ENCODE measurements around the gene GNAI3. TPM values are rescaled to one million over a fixed set of nuclear protein-coding genes. Genes with fewer than 3 reads are reported as not detected.
A peak's percentile ranks its signal among the peaks of the same experiment; 100 is the strongest.

The GNAI3 gene
- total RNA-seq, 1 experiment from 2014 or later: 9.9 TPM

DNA sequence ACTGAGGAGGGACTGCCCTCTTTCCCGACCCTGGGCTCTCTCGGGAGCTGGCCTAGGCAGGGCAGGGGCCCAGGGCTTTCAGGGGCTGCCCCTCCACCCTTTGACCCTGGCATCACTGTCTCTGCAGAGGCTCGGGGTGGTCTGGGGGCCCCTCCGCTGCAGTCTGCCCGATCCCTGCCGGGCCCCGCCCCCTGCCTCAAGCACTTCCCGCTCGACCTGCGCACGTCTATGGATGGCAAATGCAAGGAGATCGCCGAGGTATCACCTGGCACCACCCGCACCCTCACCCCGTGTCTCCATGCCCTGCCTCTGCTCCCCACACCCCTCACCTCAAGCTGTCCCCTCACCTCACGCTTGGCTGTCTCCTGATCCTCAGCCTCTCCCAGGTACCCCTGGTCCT lies 76.8 kb downstream of the GNAI3 start:
- Histone ChIP-seq H4K91ac (ENCODE audit: insufficient read length, low read depth, low read length) (no peak overlapping the region), H4K8ac (replicated peaks; ENCODE audit: insufficient read length, low read depth, low read length) (no peak overlapping the region), H3K23me2 (ENCODE audit: insufficient read length, low read depth, low read length, poor library complexity, severe bottlenecking) (peaks cover 8% of the 10 kb centered on the region), H2AK5ac (ENCODE audit: insufficient read length, low read length) (no peak overlapping the region), H2AFZ (ENCODE audit: low read length) (no peak overlapping the region), H2BK5ac (ENCODE audit: insufficient read length, low read length) (no peak overlapping the region), H3K9ac (ENCODE audit: extremely low read depth, insufficient read length, low read length) (no peak overlapping the region), H3K27ac (ENCODE audit: insufficient read length, low read depth, low read length) (no peak overlapping the region), H3T11ph (ENCODE audit: low read length) (no peak overlapping the region), H3K79me1 (ENCODE audit: insufficient read depth, low read depth, low read length, poor library complexity, severe bottlenecking) (no peaks in the 10 kb centered on the region), H3K9me3 (ENCODE audit: control insufficient read depth, low read depth, low read length) (no peaks in the 10 kb centered on the region), H3K4me1 (ENCODE audit: insufficient read depth, low read length) (no peaks in the 10 kb centered on the region), H3K27me3 (ENCODE audit: insufficient read depth, low read length) (no peaks in the 10 kb centered on the region), H3K23ac (ENCODE audit: insufficient read length, low read depth, low read length) (no peak overlapping the region), H3K18ac (ENCODE audit: insufficient read length, low read depth, low read length) (no peak overlapping the region), H4K5ac (ENCODE audit: insufficient read length, low read depth, low read length) (no peak overlapping the region), H2BK15ac (ENCODE audit: low read depth, low read length) (no peak overlapping the region), H2BK20ac (ENCODE audit: low read depth, low read length, poor library complexity, severe bottlenecking) (no peak overlapping the region), H4K20me1 (ENCODE audit: control insufficient read depth, insufficient read depth, insufficient read length) (peaks cover 2% of the 10 kb centered on the region), H2BK12ac (ENCODE audit: insufficient read length, low read depth, low read length) (no peak overlapping the region), H3K4me2 (ENCODE audit: insufficient read depth, insufficient read length, low read length) (no peak overlapping the region), H3K79me2 (ENCODE audit: insufficient read depth, low read length) (peaks cover 6% of the 10 kb centered on the region; the same call in 1 of the 2 replicates), H2BK120ac (ENCODE audit: low read depth, low read length, poor library complexity, severe bottlenecking) (no peak overlapping the region), H3K56ac (ENCODE audit: insufficient read length, low read depth, low read length) (no peak overlapping the region), H3K4ac (ENCODE audit: low read depth, low read length) (no peak overlapping the region), H3K14ac (ENCODE audit: insufficient read depth, low read length) (no peak overlapping the region)
- TF ChIP-seq, protein P1, sequence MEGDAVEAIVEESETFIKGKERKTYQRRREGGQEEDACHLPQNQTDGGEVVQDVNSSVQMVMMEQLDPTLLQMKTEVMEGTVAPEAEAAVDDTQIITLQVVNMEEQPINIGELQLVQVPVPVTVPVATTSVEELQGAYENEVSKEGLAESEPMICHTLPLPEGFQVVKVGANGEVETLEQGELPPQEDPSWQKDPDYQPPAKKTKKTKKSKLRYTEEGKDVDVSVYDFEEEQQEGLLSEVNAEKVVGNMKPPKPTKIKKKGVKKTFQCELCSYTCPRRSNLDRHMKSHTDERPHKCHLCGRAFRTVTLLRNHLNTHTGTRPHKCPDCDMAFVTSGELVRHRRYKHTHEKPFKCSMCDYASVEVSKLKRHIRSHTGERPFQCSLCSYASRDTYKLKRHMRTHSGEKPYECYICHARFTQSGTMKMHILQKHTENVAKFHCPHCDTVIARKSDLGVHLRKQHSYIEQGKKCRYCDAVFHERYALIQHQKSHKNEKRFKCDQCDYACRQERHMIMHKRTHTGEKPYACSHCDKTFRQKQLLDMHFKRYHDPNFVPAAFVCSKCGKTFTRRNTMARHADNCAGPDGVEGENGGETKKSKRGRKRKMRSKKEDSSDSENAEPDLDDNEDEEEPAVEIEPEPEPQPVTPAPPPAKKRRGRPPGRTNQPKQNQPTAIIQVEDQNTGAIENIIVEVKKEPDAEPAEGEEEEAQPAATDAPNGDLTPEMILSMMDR (conservative IDR thresholded peaks at IDR 0.05): no peak
- peak overlapping the region; percentile 40 to 87 (median 76); a peak in 2 of 7 replicates for H3K27ac Mint-ChIP-seq
- no peak for DNase-seq
- H3K9me3 Mint-ChIP-seq: no peaks in the 10 kb centered on the region
- peaks cover 22 to 40% (median 34%) of the 10 kb centered on the region in 3 experiments; a peak in 6 of 7 replicates for H3K36me3 Mint-ChIP-seq (ENCODE audit: insufficient read depth in 1 of 3, low read depth in 3 of 3)
- no peak overlapping the region for H3K4me3 Mint-ChIP-seq
- no peaks in the 10 kb centered on the region; the same call in 1 of the 2 replicates for H3K27me3 Mint-ChIP-seq (ENCODE audit: low read depth)
- peaks cover 13 to 35% of the 10 kb centered on the region in 2 experiments for H3K4me1 Mint-ChIP-seq
- no CpG with 5 or more reads among the region's 16 CpGs for WGBS (ENCODE audit: extremely low coverage, insufficient read length, low lambda C conversion rate)

Measured in H9 (cell line).